Globus pallidus (tissue), 1 donor: ENCODE data around the gene LMBR1.
"Not testable (repeated sequence)": the region's sequence is repeated elsewhere in the genome, so short reads cannot be mapped to it uniquely, and the experiment has no call there.

ENCODE experiments used
- DNase-seq: peaks from one replicate; pipeline ENCODE4 v3.0.0-alpha.2; 2015; ENCODE audit warnings: low spot score

The LMBR1 gene, protein sequence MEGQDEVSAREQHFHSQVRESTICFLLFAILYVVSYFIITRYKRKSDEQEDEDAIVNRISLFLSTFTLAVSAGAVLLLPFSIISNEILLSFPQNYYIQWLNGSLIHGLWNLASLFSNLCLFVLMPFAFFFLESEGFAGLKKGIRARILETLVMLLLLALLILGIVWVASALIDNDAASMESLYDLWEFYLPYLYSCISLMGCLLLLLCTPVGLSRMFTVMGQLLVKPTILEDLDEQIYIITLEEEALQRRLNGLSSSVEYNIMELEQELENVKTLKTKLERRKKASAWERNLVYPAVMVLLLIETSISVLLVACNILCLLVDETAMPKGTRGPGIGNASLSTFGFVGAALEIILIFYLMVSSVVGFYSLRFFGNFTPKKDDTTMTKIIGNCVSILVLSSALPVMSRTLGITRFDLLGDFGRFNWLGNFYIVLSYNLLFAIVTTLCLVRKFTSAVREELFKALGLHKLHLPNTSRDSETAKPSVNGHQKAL

DNA sequence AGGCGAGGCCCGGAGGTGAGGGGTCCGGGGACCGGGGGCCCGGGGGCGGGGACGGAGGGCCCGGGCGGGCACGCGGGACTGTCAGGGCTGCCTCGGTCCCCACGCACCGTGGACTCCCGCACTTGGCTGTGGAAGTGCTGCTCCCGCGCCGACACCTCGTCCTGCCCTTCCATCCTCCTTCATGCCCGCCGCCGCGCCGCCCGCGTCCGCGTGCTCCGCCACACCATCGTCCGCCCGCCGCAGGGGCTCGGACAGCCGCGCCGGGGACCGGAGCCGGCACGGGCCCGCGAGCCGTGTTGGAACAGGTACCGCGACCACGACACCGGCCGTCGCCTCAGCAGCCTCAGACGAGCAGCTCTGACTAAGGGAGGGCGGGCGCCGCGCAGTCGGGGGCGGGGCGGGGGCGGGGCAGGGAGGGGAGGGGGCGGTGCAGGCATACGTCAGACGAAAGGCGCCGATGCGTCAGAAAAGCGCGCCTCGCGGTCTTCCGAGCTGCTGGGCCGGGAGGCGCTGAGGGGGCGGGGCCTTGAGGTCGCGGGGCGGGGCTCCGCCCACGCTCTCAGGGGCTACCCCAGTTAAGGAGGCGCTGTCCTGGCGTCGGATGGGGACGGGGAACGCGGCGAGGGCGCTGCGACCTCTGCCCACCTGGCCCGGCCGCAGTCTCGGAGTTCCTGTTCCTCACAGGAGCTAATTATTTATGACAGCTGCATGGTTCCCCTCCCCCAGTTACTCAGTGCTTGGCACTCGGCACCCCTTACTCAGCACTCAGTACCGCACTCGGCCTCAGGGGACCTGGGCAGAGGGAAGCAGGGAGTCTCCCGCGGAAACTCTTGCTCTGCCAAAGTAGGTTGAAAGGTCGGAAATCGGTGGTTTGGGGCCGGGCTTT lies at the start of gene LMBR1:
TSS of gene LMBR1 (minus strand) at position 363 of the 886 bp plus-strand sequence. CDS start at position 173, 190 bp downstream.
- peak; percentile 91 for DNase-seq

- DNase-seq: no peak
Measured at GRCh38 chr7:156942708-156943090, 49.7 kb upstream of the LMBR1 start.

- DNase-seq: no peak
Measured at GRCh38 chr7:156941393-156942182, 48.6 kb upstream of the LMBR1 start.

GRCh38 chr7:156940421-156941122 lies 47.6 kb upstream of the LMBR1 start:
- DNase-seq: no peak

DNA sequence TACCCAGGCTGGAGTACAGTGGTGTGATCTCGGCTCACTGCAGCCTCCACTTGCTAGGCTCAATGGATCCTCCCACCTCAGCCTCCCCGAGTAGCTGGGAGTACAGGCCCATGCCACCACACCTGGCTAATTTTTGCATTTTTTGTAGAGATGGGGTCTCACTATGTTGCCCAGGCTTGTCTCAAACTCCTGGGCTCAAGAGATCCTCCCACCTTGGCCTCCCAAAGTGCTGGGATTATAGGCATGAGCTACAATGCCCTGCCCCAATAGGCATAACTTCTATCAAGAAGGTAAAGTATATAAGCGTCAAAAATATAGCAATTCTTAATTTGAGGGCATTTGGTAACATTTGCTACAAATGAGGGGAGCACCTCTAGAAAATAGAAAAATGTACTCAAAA lies 43.8 kb upstream of the LMBR1 start:
- DNase-seq: not testable (repeated sequence)

DNA sequence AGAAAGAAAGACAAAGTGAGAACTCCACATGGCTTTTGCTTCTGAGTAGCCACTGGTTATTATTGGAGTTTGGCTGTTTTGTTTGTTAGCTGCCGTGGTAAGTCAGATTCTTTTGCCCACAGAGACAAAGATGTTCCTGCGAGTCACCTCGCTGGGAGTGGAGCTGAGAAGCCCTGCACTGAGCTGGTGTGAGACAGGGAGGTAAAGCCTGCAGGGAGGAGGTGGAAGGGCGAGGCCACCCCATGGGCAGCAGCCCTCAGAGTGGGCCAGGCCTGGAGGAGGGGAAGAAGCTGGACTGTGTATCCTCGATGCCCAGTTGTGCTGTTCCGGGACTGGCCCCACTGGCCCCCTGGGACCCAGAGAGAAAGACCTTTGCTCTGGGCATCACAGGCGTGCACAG lies 42.3 kb upstream of the LMBR1 start:
- DNase-seq: no peak

- DNase-seq: no peak
Measured at GRCh38 chr7:156932006-156932405, 39.0 kb upstream of the LMBR1 start.

DNA sequence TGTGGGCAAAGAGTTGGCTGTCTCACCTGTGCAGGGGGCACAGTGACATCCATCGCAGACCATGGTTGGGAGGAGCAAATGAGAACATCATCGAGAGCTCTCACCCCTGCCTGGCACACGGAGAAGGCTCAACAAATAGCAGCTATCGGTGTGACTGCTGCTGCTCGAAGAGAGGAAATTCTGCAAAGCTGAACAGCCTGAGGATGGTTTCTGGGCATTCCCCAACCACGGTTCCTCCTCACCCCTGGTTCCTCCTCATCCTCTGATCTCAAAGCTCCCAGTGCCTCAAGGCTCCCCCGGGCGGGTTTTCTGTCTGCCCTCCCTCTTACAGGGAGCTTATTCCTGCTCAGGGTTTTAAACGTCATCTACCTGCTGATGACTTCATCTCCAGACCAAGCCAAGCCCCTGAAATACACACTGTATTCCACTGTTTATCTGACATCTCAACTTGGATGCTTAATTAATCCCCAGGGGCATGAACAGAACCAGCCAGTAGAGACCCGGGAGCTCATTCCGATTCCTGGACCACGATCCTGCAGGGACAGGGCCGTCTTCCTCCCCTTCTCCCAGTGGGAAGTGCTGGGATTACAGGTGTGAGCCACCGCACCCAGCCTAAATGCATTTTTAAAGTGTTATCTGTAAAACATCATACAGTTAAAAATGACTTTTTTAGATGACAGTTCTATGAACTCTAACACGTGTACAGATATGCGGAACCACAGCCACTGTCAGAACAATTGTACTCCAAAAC lies 37.0 kb upstream of the LMBR1 start:
- DNase-seq: no peak

GRCh38 chr7:156928406-156928747 lies 35.4 kb upstream of the LMBR1 start:
- DNase-seq: no peak

GRCh38 chr7:156927571-156928405 lies 34.8 kb upstream of the LMBR1 start:
- no peak for DNase-seq

DNA sequence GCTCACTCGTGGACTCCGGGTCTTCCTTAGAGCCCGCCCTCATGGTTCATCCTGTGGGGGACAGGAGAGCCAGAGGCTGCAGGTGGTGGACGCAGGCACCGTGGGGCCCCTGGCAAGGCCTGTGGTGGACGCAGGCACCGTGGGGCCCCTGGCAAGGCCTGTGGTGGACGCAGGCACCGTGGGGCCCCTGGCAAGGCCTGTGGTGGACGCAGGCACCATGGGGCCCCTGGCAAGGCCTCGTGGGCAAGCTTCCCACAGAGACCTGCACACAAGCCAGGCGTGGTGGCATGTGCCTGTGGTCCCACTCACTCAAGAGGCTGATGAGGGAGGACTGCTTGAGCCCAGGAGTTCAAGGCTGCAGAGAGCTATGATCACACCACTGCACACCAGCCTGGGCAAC lies 32.8 kb upstream of the LMBR1 start:
- not testable (repeated sequence) for DNase-seq

DNA sequence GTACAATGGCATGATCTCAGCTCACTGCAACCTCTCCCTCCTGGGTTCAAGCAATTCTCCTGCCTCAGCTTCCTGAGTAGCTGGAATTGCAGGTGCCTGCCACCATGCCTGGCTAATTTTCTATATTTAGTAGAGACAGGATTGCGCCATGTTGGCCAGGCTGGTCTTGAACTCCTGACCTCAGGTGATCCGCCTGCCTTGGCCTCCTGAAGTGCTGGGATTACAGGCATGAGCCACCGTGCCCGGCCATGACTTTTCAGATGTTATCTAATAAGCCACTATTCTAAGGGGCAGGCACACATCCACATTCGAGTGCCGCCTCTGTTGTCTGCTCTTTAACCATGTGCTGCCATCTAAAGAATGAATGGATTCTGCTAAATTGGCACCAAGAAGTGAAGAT lies 29.3 kb upstream of the LMBR1 start:
- not testable (repeated sequence) for DNase-seq

DNA sequence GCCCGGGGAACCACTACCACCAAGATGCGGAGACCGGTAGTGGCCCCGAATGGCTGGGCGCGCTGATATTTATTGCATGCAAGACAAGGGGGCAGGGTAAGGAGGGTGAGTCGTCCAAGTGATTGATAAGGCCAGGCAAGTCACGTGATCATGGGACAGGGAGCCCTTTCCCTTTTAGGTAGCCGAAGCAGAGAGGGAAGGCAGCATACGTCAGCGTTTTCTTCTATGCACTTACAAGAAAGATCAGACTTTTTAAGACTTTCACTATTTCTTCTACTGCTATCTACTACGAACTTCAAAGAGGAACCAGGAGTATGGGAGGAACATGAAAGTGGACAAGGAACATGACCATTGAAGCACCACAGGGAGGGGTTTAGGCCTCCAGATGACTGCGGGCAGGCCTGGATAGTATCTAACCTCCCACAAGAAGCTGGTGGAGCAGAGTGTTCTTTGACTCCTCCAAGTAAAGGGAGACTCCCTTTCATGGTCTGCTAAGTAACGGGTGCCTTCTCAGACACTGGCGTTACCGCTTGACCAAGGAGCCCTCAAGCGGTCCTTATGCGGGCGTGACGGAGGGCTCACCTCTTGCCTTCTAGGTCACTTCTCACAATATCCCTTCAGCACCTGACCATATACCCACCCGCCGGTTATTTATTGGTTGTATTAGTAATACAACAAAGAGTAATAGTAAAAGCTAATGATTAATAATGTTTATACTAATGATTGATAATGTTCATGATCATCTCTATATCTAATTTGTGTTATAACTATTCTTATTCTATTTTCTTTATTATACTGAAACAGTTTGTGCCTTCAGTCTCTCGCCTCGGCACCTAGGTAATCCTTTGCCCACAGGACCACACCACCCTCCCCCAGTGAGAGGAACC lies 27.7 kb upstream of the LMBR1 start:
- DNase-seq: not testable (repeated sequence)

- no peak for DNase-seq
Measured at GRCh38 chr7:156920076-156920475, 27.1 kb upstream of the LMBR1 start.

- DNase-seq: no peak
Measured at GRCh38 chr7:156919132-156919713, 26.2 kb upstream of the LMBR1 start.

DNA sequence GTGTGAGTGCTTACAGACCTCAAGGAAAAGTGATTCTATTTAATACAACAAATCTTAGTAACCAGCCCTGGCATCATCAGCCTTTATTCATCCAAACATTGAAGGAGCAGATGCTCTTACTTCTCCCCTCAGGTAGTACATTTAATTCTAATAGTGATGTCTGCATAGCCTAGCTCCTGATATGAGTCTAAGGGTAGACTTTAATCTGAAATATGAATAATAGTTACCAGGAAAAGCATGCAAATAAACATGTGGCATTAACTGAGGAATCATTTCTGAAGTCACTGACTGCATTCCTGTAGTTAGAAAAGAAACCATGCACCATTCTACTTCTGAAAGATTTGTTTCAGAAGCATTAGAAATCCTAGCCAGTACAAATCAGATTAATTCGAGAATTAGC lies 25.7 kb upstream of the LMBR1 start:
- no peak for DNase-seq

- not testable (repeated sequence) for DNase-seq
Measured at GRCh38 chr7:156909574-156910252, 16.7 kb upstream of the LMBR1 start.

DNA sequence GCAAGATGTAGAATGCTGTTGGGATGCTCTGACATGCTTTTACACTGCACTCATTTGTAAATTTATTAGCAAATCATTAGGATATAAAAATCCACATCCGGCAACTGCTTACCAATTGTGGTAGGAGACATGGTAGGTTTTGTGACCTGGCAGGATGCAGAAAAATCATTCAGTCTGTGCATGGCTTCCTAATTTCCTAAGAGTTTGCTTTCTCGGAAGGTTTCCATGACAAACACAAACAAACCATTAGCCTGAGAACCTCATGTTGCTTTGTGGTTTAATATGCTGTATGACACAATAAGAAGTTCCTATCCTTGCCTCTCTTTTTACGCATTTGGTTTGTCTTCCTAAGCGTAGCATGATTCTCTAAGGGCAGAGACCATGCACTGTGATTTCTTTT lies 14.7 kb upstream of the LMBR1 start:
- DNase-seq: no peak
